HepG2 (cell line): Measurements from ENCODE around the gene DCN. TPM values are rescaled to one million over a fixed set of nuclear protein-coding genes. Genes with fewer than 3 reads are reported as not detected.

ENCODE experiments used
- ATAC-seq: fragments of 200-7000 bp; cut with Tn5 transposase; 3 replicates; pipeline ENCODE4 v1.9.1; 2020; ENCODE audit warnings: mild to moderate bottlenecking, moderate library complexity
- BruUV-seq: library from RNA; stranded (reverse); fragments of 400-500 nt; replicated peaks from 2 replicates; lab custom pipeline; 2021; lab: Mats Ljungman, UMichigan
- CTCF ChIA-PET: fragments of 300-600 bp; formaldehyde crosslinking; extraction: SDS; loops from one replicate; lab custom pipeline; 2021; ENCODE audit warnings: low total read pairs, inconsistent platforms, low intra/inter-chr PET ratio; lab: Yijun Ruan, JAX
- POLR2A ChIA-PET: fragments of 350-600 bp; sonication (Branson Sonifier 250); formaldehyde crosslinking; loops from one replicate; lab custom pipeline; 2020; ENCODE audit warnings: antibody characterized with exemption, inconsistent platforms; lab: Yijun Ruan, JAX
- DNase-seq: peaks from one replicate; pipeline ENCODE4 v3.0.0-alpha.2; 2015; ENCODE audit warnings: low spot score
- FAIRE-seq: peaks from 3 replicates; lab custom pipeline; 2011; peaks lifted over from hg19 to GRCh38; lab: Jason Lieb, UNC
- H2AFZ ChIP-seq: one replicate; pipeline ENCODE4 v1.6.1; 2011; ENCODE audit warnings: low read length, inconsistent platforms
- H3K27ac ChIP-seq: fragments of 300-600 bp; 3 replicates; pipeline ENCODE4 v1.8.0; 2011; ENCODE audit warnings: mixed run types, mild to moderate bottlenecking, mixed read lengths, low read length, inconsistent platforms; ENCODE audit not compliant: insufficient read depth; ENCODE audit errors: extremely low read length
- H3K27me3 ChIP-seq, 2 experiments: fragments of 200-600 bp in 1 of 2; 2 replicates in 1 of 2; 3 replicates in 1 of 2; pipeline versions ENCODE4 v1.6.0 to v1.8.0; 2011; ENCODE audit warnings: low read length in 2 of 2, mild to moderate bottlenecking in 2 of 2, moderate library complexity in 2 of 2, inconsistent platforms in 1 of 2; ENCODE audit not compliant: insufficient read depth in 2 of 2, control insufficient read depth in 1 of 2
- H3K36me3 ChIP-seq, 2 experiments: fragments of 200-600 bp in 1 of 2; replicated peaks in 1 of 2; 2 replicates in 1 of 2; 3 replicates in 1 of 2; pipeline versions ENCODE4 v1.5.1 to v1.8.0; 2011; ENCODE audit warnings: low read length in 2 of 2, inconsistent platforms in 1 of 2; ENCODE audit not compliant: insufficient read depth in 2 of 2, control insufficient read depth in 1 of 2
- H3K4me1 ChIP-seq: 2 replicates; pipeline ENCODE4 v1.5.1; 2012; ENCODE audit warnings: low read length, inconsistent platforms; ENCODE audit not compliant: insufficient read depth
- H3K4me2 ChIP-seq: 2 replicates; pipeline ENCODE4 v1.6.0; 2011; ENCODE audit warnings: low read depth, low read length, inconsistent platforms
- H3K4me3 ChIP-seq, 3 experiments: fragments of 200-600 bp in 1 of 3; sonication (generic), shearing (Covaris generic) in 1 of 3; replicated peaks in 1 of 3; 2 replicates each; pipeline ENCODE4 v1.5.1; 2011 to 2016; ENCODE audit warnings: low read length in 3 of 3, inconsistent platforms in 2 of 3, low read depth in 2 of 3, mild to moderate bottlenecking in 2 of 3, control low read depth in 1 of 3, mixed read lengths in 1 of 3; ENCODE audit not compliant: insufficient read depth in 1 of 3
- H3K79me2 ChIP-seq: one replicate; pipeline ENCODE4 v1.6.1; 2011; ENCODE audit warnings: low read length, inconsistent platforms; ENCODE audit not compliant: insufficient read depth
- H3K9ac ChIP-seq: 2 replicates; pipeline ENCODE4 v1.6.0; 2011; ENCODE audit warnings: mild to moderate bottlenecking, low read depth, low read length, inconsistent platforms; ENCODE audit not compliant: insufficient read depth
- H3K9me3 ChIP-seq: 2 replicates; pipeline ENCODE4 v1.5.1; 2012; ENCODE audit warnings: mild to moderate bottlenecking, low read length
- H4K20me1 ChIP-seq: 2 replicates; pipeline ENCODE4 v1.6.0; 2011; ENCODE audit warnings: inconsistent platforms, mild to moderate bottlenecking, low read length, moderate library complexity; ENCODE audit not compliant: insufficient read depth
- HOXA9 ChIP-seq: sonication (generic); formaldehyde crosslinking; IDR thresholded peaks from 2 replicates; pipeline ENCODE4 v1.8.1; 2022; ENCODE audit warnings: missing genetic modification reagents, mild to moderate bottlenecking, moderate library complexity, borderline replicate concordance
- KDM1A ChIP-seq: IDR thresholded peaks from 2 replicates; pipeline ENCODE4 v1.6.1; 2016; ENCODE audit warnings: missing compliant biosample characterization
- NR2F1 ChIP-seq, 2 experiments: fragments of 450-650 bp in 1 of 2; formaldehyde crosslinking in 1 of 2; IDR thresholded peaks; 2 replicates each; pipeline versions ENCODE4 v1.5.0 to v1.6.1; 2016 to 2020; ENCODE audit warnings: mild to moderate bottlenecking in 1 of 2, missing compliant biosample characterization in 1 of 2, missing genetic modification reagents in 1 of 2, moderate library complexity in 1 of 2
- RFXANK ChIP-seq: IDR thresholded peaks from 2 replicates; pipeline ENCODE4 v1.6.1; 2016
- SPEN ChIP-seq: sonication (generic); formaldehyde crosslinking; IDR thresholded peaks from 2 replicates; pipeline ENCODE4 v1.5.1; 2020; ENCODE audit warnings: low read depth, mild to moderate bottlenecking, missing genetic modification reagents
- ZBTB43 ChIP-seq: sonication (generic); formaldehyde crosslinking; conservative IDR thresholded peaks from 2 replicates; pipeline ENCODE4 v1.4.0; 2020; ENCODE audit warnings: missing genetic modification reagents
- ZFX ChIP-seq: sonication (generic); formaldehyde crosslinking; IDR thresholded peaks from 2 replicates; pipeline ENCODE4 v1.4.0; 2020; ENCODE audit warnings: mild to moderate bottlenecking, low read depth, missing genetic modification reagents, moderate library complexity
- ZNF567 ChIP-seq: sonication (generic); formaldehyde crosslinking; IDR thresholded peaks from 2 replicates; pipeline ENCODE4 v1.8.1; 2023; ENCODE audit warnings: mild to moderate bottlenecking, missing genetic modification reagents, borderline replicate concordance
- ZNF788 ChIP-seq: sonication (generic); formaldehyde crosslinking; IDR thresholded peaks from 2 replicates; pipeline ENCODE4 v1.5.0; 2020; ENCODE audit warnings: mild to moderate bottlenecking, missing genetic modification reagents, borderline replicate concordance
- ZNF879 ChIP-seq: sonication (generic); formaldehyde crosslinking; IDR thresholded peaks from 2 replicates; pipeline ENCODE4 v1.8.1; 2023; ENCODE audit warnings: missing genetic modification reagents
- WGBS: methylation state at CpG from one replicate; pipeline ENCODE4 v1.1.6; 2017; ENCODE audit warnings: low lambda C conversion rate; 5-methylcytosine and 5-hydroxymethylcytosine counted together
- in situ Hi-C: cut with HindIII; loops from 2 replicates; pipeline ENCODE4 v1.10.0; 2017; ENCODE audit warnings: low pct_unique_long_range_greater_than_20kb; ENCODE audit not compliant: extremely low pct_ligation_motif_present
- intact Hi-C: fragments of 100-400 bp; cut with micrococcal nuclease; formaldehyde crosslinking; loops from one replicate; pipeline ENCODE4 v1.10.0; 2022; ENCODE audit not compliant: unreplicated experiment
- polyA plus RNA-seq, 8 experiments: library from polyadenylated mRNA; depleted of rRNA in 3 of 8; stranded (reverse) in 7 of 8; unstranded in 1 of 8; fragments of >200 nt; fragmentation: Illumina TruSeq in 4 of 8; extraction: Trizol in 4 of 8; gene quantifications; 2 replicates each; pipeline versions ENCODE4 v1.2.1 to v1.2.3, GENCODE V29; 2011 to 2016; ENCODE audit warnings: low read depth in 4 of 8, missing spikeins in 1 of 8, mixed read lengths in 1 of 8; ENCODE audit not compliant: insufficient read depth in 1 of 8
- total RNA-seq, 5 experiments: library from RNA; depleted of rRNA; stranded (reverse); fragments of >200 nt; fragmentation: Illumina TruSeq; extraction: Trizol; gene quantifications; 2 replicates each; pipeline ENCODE4 v1.2.3, GENCODE V29; 2016; ENCODE audit warnings: low read depth in 1 of 5

DCN gene
- total and polyA plus RNA-seq, 2 of the 13 experiments (the other 11 are each of a cell fraction or from before 2014, with no cell fraction given) = not detected

DNA sequence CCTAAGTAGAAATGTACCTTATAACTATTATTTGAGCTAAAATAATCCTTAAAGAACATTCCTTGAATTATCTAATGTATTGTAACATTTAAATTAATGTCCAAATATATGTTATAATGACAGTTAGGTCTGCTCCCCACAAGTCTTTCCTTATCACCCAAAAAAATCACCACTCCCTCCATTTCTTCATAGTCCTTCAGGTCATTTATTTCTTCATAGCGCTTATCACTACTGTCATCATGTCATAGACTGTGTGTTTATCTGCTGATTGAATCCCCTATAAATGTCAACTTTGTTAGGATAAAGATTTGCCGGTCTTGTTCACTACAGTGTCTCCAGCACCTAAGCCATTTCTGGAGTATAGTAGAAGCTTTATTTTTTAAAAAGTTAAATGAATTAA lies 83.3 kb downstream of the DCN start:
- H3K79me2 ChIP-seq = no peaks in the 10 kb centered on the region
- 1% methylated on average over 2 of the region's 2 CpGs for WGBS
- CTCF ChIA-PET = no interaction called here
- TF ChIP-seq HOXA9 (CRISPR knock-in tag) (no peak), ZNF788 (CRISPR knock-in tag) (no peak), KDM1A (CRISPR knock-in tag) (no peak), RFXANK (no peak), ZNF567 (no peak), ZFX (no peak), ZNF879 (CRISPR knock-in tag) (no peak), ZBTB43 (CRISPR knock-in tag) (no peak), NR2F1 (CRISPR knock-in tag; IDR thresholded peaks at IDR 0.05) (no peak), SPEN (CRISPR knock-in tag) (no peak)
- TF ChIP-seq, all 625 proteins: peak for 0
- no peak for DNase-seq
- no peaks in the 10 kb centered on the region for H4K20me1 ChIP-seq
- no peak for ATAC-seq
- BruUV-seq = no TSS peak
- H3K4me1 ChIP-seq = no peaks in the 10 kb centered on the region
- no peak overlapping the region for H2AFZ ChIP-seq
- no peaks in the 10 kb centered on the region for H3K27me3 ChIP-seq
- H3K4me3 ChIP-seq = no peak overlapping the region
- intact Hi-C loops (no loop called here), in situ Hi-C loops (no loop called here)
- POLR2A ChIA-PET = no interaction called here
- FAIRE-seq = no peak
- H3K9ac ChIP-seq = no peak overlapping the region
- no peak overlapping the region for H3K4me2 ChIP-seq
- no peak overlapping the region for H3K27ac ChIP-seq
- H3K9me3 ChIP-seq = peaks cover 15% of the 10 kb centered on the region; the same call in 1 of the 2 replicates
- H3K36me3 ChIP-seq = no peaks in the 10 kb centered on the region
